Body of pancreas (tissue), 4 donors: ENCODE measurements around the gene MRGPRX2. TPM values are rescaled to one million over a fixed set of nuclear protein-coding genes. Genes with fewer than 3 reads are reported as not detected.

Experiments
- ATAC-seq: fragments of 150-250 bp; one replicate; pipeline ENCODE4 v1.9.1; 2016
- DNase-seq, 4 donors: peaks; one replicate each; pipeline ENCODE4 v3.0.0-alpha.2; 2019
- H3K27ac ChIP-seq, 4 donors: fragments of 200-600 bp; sonication (generic); 1 replicate in 3 of 4; 2 replicates in 1 of 4; pipeline versions ENCODE4 v1.5.1 to v1.6.1; 2016 to 2019; ENCODE audit warnings: mild to moderate bottlenecking in 1 of 4, mixed read lengths in 1 of 4, moderate library complexity in 1 of 4
- H3K27me3 ChIP-seq, 2 donors: fragments of 200-600 bp; sonication (generic); one replicate each; pipeline ENCODE4 v1.6.0; 2016; ENCODE audit warnings: mild to moderate bottlenecking in 1 of 2
- H3K36me3 ChIP-seq, 2 donors: fragments of 200-600 bp; sonication (generic); replicated peaks in 1 of 2; 2 replicates each; pipeline ENCODE4 v1.5.1; 2016; ENCODE audit warnings: low read depth in 2 of 2; ENCODE audit not compliant: insufficient read depth in 1 of 2
- H3K4me1 ChIP-seq: fragments of 200-600 bp; sonication (generic); one replicate; pipeline ENCODE4 v1.6.0; 2016
- H3K4me3 ChIP-seq, 2 donors: fragments of 200-600 bp; sonication (generic); 1 replicate in 1 of 2; 2 replicates in 1 of 2; pipeline ENCODE4 v1.5.1; 2016 to 2019
- H3K9me3 ChIP-seq, 3 donors: fragments of 200-600 bp; sonication (generic); 1 replicate in 2 of 3; 2 replicates in 1 of 3; pipeline ENCODE4 v1.5.1; 2016
- CTCF ChIP-seq, 7 experiments: fragments of 450-650 bp in 4 of 7; fragments of 200-600 bp in 3 of 7; sonication (generic) in 3 of 7; IDR thresholded peaks; one replicate each; pipeline ENCODE4 v1.5.1; 2016 to 2019; ENCODE audit warnings: antibody characterized with exemption in 7 of 7
- POLR2A ChIP-seq, 3 donors: fragments of 450-650 bp; IDR thresholded peaks; one replicate each; pipeline ENCODE4 v1.6.1; 2016; ENCODE audit warnings: antibody characterized with exemption in 3 of 3, mild to moderate bottlenecking in 2 of 3
- WGBS, 2 donors: methylation state at CpG; one replicate each; pipeline ENCODE4 v1.1.5; 2017; 5-methylcytosine and 5-hydroxymethylcytosine counted together
- intact Hi-C: fragments of 100-400 bp; cut with DNase I; formaldehyde crosslinking; loops from one replicate; pipeline ENCODE4 v1.15.1; 2023
- total RNA-seq, 2 donors: library from RNA; depleted of rRNA; stranded (reverse); fragments of >200 nt; gene quantifications; one replicate each; pipeline ENCODE4 v1.1.0, GENCODE V29; 2016

MRGPRX2 gene
- total RNA-seq, 2 donors from 2014 or later: not detected

GRCh38 chr11:19087658-19088057 is 27.1 kb upstream of the MRGPRX2 start:
- DNase-seq: no peak
- 82 to 85% methylated on average over 8 of the region's 8 CpGs for WGBS, 2 donors
- Histone ChIP-seq H3K4me3 (no peak overlapping the region), H3K4me1 (no peaks in the 10 kb centered on the region), H3K36me3 (no peaks in the 10 kb centered on the region), H3K27ac (no peak overlapping the region), H3K27me3 (no peaks in the 10 kb centered on the region), H3K9me3 (no peaks in the 10 kb centered on the region)
- intact Hi-C loops: no loop called here
- TF ChIP-seq POLR2A (IDR thresholded peaks at IDR 0.05) (no peak), CTCF (IDR thresholded peaks at IDR 0.05) (no peak)
- ATAC-seq: no peak

- Histone ChIP-seq H3K4me3 (no peak overlapping the region), H3K36me3 (no peaks in the 10 kb centered on the region), H3K4me1 (peaks cover 14% of the 10 kb centered on the region), H3K9me3 (no peaks in the 10 kb centered on the region), H3K27me3 (no peaks in the 10 kb centered on the region), H3K27ac (no peak overlapping the region)
- TF ChIP-seq POLR2A (IDR thresholded peaks at IDR 0.05) (no peak), CTCF (IDR thresholded peaks at IDR 0.05) (no peak)
- ATAC-seq (no peak), DNase-seq (no peak)
- intact Hi-C loops: no loop called here
- 66 to 86% methylated on average over 5 of the region's 5 CpGs for WGBS, 2 donors
Observed at GRCh38 chr11:19084661-19085315, 24.3 kb upstream of the MRGPRX2 start.

- Histone ChIP-seq H3K27ac (no peak overlapping the region), H3K36me3 (no peaks in the 10 kb centered on the region), H3K9me3 (no peaks in the 10 kb centered on the region), H3K4me1 (peaks cover 22% of the 10 kb centered on the region), H3K27me3 (no peaks in the 10 kb centered on the region), H3K4me3 (no peak overlapping the region)
- no peak for DNase-seq
- no peak for TF ChIP-seq POLR2A (IDR thresholded peaks at IDR 0.05)
- TF ChIP-seq CTCF (IDR thresholded peaks at IDR 0.05): no peak
- ATAC-seq: no peak
- intact Hi-C loops: no loop called here
- WGBS, 2 donors: 86 to 100% methylated on average over 1 of the region's 1 CpG
Observed at GRCh38 chr11:19083166-19083565, 22.6 kb upstream of the MRGPRX2 start.

- ATAC-seq (peak; percentile 93), DNase-seq (peak; percentile 84 to 93 (median 86))
- Histone ChIP-seq H3K4me1 (peaks cover 32% of the 10 kb centered on the region), H3K27ac (peak overlapping the region; percentile 56 to 85 (median 72)), H3K9me3 (no peaks in the 10 kb centered on the region), H3K27me3 (no peaks in the 10 kb centered on the region), H3K4me3 (no peak overlapping the region), H3K36me3 (no peaks in the 10 kb centered on the region)
- intact Hi-C loops: no loop called here
- peak in 1 of 3 donors; percentile 9 for TF ChIP-seq POLR2A (IDR thresholded peaks at IDR 0.05)
- no peak for TF ChIP-seq CTCF (IDR thresholded peaks at IDR 0.05)
- 22 to 26% methylated on average over 6 of the region's 6 CpGs for WGBS, 2 donors
Observed at GRCh38 chr11:19080579-19080993, 20.1 kb upstream of the MRGPRX2 start.
